ENCODE results near the gene SEC24C. TPM values are rescaled to one million over a fixed set of nuclear protein-coding genes. Genes with fewer than 3 reads are reported as not detected.

SEC24C gene
- total and polyA plus RNA-seq, 7 donors = 28.8 to 60.5 (median 52.3) TPM

DNA sequence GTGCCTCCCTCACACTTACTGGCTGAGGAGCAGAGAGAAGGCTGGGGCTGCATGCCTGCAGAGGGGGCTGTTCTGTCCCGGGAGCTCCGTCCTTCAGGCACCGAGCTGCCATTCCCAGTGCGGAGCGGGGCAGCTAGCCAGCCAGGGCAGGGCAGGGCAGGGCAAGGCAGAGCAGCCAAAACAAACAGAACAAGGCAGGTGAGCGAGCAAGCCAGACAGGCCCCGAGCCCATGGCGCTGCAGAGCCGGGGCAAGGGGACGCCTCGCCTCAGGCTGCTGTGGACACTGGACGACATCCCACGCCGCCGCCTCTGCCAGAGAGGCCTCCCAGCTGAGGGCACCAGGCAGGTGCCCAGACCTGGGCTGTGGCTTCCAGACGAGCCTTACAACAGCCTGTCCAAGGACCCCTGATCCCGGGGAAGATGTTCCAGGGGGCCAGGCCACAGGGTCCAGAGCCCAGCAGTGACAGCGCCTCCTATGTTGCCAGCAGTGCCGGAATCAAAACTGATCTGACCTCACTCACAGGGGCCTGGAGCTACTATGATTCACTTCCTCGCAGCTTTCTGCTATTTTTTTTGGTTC, 75.4 kb downstream of the SEC24C start:
- Histone ChIP-seq H3K27me3 (ENCODE audit: insufficient read depth in 3 of 3, low read length in 2 of 3) (no peaks in the 10 kb centered on the region), H3K4me3 (no peak overlapping the region), H3K9me3 (no peaks in the 10 kb centered on the region), H3K4me1 (peaks cover 8% of the 10 kb centered on the region), H3K36me3 (ENCODE audit: insufficient read depth in 1 of 2, low read depth in 1 of 2) (peaks cover 3 to 81% of the 10 kb centered on the region in 2 donors), H3K27ac (peak overlapping the region; percentile 75)
- intact Hi-C loops (cut with DNase I) = no loop called here
- DNase-seq = peak in 1 of 2 donors; percentile 75
- 48 to 58% (median 52%) methylated on average over 20 of the region's 20 CpGs for WGBS, 3 donors
- peak; percentile 60 to 75 (median 74) for ATAC-seq
- TF ChIP-seq, protein P1, sequence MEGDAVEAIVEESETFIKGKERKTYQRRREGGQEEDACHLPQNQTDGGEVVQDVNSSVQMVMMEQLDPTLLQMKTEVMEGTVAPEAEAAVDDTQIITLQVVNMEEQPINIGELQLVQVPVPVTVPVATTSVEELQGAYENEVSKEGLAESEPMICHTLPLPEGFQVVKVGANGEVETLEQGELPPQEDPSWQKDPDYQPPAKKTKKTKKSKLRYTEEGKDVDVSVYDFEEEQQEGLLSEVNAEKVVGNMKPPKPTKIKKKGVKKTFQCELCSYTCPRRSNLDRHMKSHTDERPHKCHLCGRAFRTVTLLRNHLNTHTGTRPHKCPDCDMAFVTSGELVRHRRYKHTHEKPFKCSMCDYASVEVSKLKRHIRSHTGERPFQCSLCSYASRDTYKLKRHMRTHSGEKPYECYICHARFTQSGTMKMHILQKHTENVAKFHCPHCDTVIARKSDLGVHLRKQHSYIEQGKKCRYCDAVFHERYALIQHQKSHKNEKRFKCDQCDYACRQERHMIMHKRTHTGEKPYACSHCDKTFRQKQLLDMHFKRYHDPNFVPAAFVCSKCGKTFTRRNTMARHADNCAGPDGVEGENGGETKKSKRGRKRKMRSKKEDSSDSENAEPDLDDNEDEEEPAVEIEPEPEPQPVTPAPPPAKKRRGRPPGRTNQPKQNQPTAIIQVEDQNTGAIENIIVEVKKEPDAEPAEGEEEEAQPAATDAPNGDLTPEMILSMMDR (IDR thresholded peaks at IDR 0.05) = no peak

Other genes starting within 250 kb of the SEC24C start
- gene PPP3CB, start 248.3 kb upstream of the SEC24C start, total RNA-seq = 100 to 1,000 TPM in 3 of 4 donors, 10 to 100 TPM in 1; 92.3 to 177 (median 138) TPM
- gene PPP3CB, start 248.3 kb upstream of the SEC24C start, polyA plus RNA-seq = 100 to 1,000 TPM in 1 of 3 donors, 10 to 100 TPM in 2; 52.2 to 162 (median 94.2) TPM
- gene USP54, start 153.0 kb upstream of the SEC24C start, total RNA-seq = 100 to 1,000 TPM in 2 of 4 donors, 10 to 100 TPM in 2; 47.7 to 216 (median 110) TPM
- 10 to 100 TPM; 32.6 to 94.3 (median 65.9) TPM for gene USP54, start 153.0 kb upstream of the SEC24C start, polyA plus RNA-seq
- gene MYOZ1, start 102.9 kb upstream of the SEC24C start, total RNA-seq = 1,000 to 10,000 TPM in 3 of 4 donors, 100 to 1,000 TPM in 1; 805 to 1,915 (median 1,417) TPM
- gene MYOZ1, start 102.9 kb upstream of the SEC24C start, polyA plus RNA-seq = 1,000 to 10,000 TPM in 1 of 3 donors, 100 to 1,000 TPM in 2; 318 to 1,157 (median 878) TPM
- 100 to 1,000 TPM; 132 to 289 (median 185) TPM for gene SYNPO2L, start 88.3 kb upstream of the SEC24C start, total RNA-seq
- 10 to 100 TPM in 2 of 3 donors, 1 to 10 TPM in 1; 8.8 to 60.7 (median 27.3) TPM for gene SYNPO2L, start 88.3 kb upstream of the SEC24C start, polyA plus RNA-seq
- 1 to 10 TPM; 1.4 to 3.6 (median 2.9) TPM for gene AGAP5, start 46.3 kb upstream of the SEC24C start, total RNA-seq
- gene AGAP5, start 46.3 kb upstream of the SEC24C start, polyA plus RNA-seq = 1 to 10 TPM; 2.1 to 2.3 (median 2.2) TPM
- 10 to 100 TPM; 19.9 to 30.9 (median 21.9) TPM for gene CHCHD1, start 37.7 kb downstream of the SEC24C start, total RNA-seq
- 10 to 100 TPM; 66.9 to 98.7 (median 94.3) TPM for gene CHCHD1, start 37.7 kb downstream of the SEC24C start, polyA plus RNA-seq
- gene ZSWIM8, start 41.2 kb downstream of the SEC24C start, total RNA-seq = 10 to 100 TPM; 57.0 to 65.1 (median 58.7) TPM
- 10 to 100 TPM; 40.5 to 68.3 (median 54.4) TPM for gene ZSWIM8, start 41.2 kb downstream of the SEC24C start, polyA plus RNA-seq
- gene NDST2, start 67.2 kb downstream of the SEC24C start, total RNA-seq = 10 to 100 TPM in 3 of 4 donors, 1 to 10 TPM in 1; 9.4 to 14.5 (median 12.0) TPM
- gene NDST2, start 67.2 kb downstream of the SEC24C start, polyA plus RNA-seq = 1 to 10 TPM; 4.5 to 8.6 (median 7.8) TPM
- gene CAMK2G, start 130.2 kb downstream of the SEC24C start, total RNA-seq = 10 to 100 TPM; 34.2 to 60.3 (median 50.8) TPM
- gene CAMK2G, start 130.2 kb downstream of the SEC24C start, polyA plus RNA-seq = 10 to 100 TPM; 15.8 to 58.5 (median 34.4) TPM
- gene PLAU, start 166.8 kb downstream of the SEC24C start, total RNA-seq = 10 to 100 TPM in 2 of 4 donors, 1 to 10 TPM in 2; 5.0 to 18.2 (median 10.6) TPM
- 1 to 10 TPM; 3.8 to 7.6 (median 7.1) TPM for gene PLAU, start 166.8 kb downstream of the SEC24C start, polyA plus RNA-seq

Data from psoas muscle (tissue), 8 donors.